HG03457 (cell line): ENCODE results near the gene LMTK2.
A peak's percentile ranks its signal among the peaks of the same experiment; 100 is the strongest.

Source experiments
- ATAC-seq: cut with Tn5 transposase; IDR thresholded peaks from one replicate; pipeline ENCODE4 v1.9.1; 2021; ENCODE audit warnings: moderate number of reproducible peaks; ENCODE audit not compliant: unreplicated experiment

Gene LMTK2

DNA sequence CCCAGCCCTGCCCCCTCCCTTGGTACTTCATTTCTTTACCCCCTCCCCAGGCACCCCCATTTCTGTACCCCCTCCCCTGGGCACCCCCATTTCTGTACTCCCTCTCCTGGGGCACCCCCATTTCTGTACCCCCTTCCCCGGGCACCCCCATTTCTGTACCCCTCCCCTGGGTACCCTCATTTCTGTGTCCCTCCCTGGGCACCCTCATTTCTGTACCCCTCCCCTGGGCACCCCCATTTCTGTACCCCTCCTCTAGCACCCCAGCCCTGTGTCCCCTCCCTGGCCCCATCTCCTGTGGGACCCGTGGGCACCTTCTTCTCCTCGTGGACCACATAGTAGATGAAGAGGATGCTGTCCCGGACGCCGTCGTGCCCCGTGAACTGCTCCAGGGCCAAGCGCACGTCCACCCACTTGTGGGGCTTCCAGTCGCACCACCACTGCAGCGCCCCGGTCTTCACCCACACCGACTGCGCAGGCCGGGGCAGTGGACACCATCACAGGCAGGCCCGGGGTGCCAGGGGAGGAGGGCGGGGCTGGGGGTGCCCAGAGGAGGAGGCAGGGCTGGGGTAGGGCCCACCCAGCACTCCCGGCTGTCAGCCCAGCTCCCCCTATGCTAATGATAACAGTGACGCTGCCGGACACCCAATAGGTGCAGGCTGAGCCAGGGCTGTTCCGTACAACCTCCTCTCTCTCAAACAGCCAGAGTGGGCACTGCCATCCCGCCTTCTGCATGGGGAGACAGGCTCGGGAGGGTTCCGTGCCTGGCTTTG is 125.0 kb downstream of the LMTK2 start:
- ATAC-seq = no peak

DNA sequence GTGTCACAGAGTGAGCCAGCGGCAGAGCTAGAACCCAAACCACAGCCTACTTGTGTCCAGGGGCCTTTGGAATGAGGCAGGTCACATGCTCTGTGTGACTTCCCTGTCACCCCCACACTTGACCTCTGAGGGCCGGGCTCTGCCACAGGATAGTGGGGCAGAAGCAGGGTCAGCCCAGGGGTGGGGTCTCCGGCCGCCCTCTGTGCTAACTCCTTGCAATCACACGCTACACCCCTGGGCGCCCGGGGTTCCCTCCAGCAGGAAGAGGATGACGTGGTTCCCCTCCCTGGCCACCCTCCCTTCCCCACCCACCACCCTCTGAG is 125.6 kb downstream of the LMTK2 start:
- no peak for ATAC-seq

DNA sequence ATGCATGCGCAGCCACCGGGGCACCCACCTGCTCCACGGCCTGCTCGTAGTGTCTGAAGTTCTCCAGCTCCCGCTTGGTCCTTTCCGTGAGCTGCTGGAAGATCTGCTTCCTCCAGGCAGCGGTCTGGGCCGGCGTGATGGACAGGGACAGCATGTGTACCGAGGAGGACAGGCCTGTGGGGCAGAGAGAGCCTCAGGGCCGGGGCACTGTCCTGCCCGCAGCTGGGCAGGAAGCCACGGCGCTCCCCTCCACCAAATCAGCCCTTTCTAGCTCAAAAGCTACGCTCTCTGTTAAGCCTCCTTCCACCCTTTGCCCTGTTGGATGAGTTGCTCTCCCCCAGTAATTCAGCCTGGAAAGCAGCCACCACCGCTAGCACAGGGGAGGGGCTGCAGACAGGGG is 126.1 kb downstream of the LMTK2 start:
- ATAC-seq = no peak

DNA sequence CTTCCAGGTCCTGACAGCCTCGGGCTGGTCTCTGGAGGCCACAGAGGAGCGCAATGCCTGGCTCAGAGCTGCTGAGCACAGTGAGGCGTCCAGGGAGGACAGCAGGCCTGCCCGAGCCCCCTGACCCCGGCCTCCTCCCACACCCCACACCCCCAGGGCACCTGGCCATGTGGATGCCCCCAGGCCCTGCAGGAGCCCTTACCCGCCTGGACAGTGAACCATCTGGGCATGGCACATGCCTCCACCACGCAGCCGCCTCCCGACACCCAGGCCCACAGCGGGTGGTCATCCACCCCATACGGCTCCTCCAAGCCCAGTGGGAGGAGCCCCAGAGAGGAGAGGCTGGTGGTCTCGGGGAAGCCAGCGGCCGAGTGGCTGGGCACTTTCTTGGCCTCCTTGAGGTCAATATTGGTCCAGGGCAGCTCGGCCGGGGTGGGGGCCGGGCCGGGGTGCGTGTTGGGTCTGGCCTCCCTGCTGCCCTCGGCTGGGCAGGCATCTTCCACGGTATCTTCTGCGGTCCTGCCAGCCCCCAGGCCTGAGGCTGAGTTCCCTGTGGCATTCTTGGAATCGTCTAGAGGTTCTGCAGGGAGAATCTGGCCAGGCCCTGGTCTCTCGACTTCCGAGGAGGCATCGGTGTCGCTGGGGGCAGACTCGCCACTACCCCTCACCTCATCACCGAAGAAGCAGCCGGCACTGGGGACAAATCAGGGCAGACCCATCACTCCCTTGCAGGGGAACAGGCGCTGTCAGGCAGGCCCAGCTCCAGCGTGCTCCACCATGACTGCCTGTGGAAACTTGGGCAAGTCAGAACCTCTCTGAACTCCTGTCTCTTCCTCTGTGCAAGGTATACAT is 126.8 kb downstream of the LMTK2 start:
- ATAC-seq = no peak

DNA sequence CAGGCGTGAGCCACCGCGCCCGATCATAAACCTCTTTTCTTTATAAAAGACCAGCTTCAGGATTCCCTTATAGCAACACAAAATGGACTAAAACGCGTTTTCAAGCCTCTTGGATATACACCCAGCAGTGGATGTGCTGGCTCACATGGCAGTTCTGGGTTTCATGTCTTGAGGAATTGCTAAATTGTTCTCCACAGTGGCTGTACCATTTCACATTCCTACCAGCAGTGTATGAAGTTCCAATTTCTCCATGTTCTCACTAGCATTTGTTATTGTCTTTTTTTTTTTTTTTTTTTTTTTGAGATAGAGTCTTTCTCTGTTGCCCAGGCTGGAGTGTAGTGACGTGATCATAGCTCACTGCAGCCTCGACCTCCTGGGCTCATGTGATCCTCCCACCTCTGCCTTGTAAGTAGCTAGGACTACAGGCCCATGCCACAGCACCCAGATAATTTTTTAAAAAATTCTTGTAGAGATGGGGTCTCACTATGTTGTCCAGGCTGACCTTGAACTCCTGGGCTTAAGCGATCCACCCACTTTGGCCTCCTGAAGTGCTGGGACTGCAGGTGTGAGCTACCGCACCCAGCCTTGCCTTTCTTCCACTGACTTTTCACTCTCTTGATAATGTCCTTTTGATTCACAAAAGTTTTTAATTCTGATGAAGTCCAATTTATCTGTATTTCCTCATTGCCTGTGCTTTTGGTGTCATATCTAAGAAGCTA is 127.9 kb downstream of the LMTK2 start:
- ATAC-seq = no peak

DNA sequence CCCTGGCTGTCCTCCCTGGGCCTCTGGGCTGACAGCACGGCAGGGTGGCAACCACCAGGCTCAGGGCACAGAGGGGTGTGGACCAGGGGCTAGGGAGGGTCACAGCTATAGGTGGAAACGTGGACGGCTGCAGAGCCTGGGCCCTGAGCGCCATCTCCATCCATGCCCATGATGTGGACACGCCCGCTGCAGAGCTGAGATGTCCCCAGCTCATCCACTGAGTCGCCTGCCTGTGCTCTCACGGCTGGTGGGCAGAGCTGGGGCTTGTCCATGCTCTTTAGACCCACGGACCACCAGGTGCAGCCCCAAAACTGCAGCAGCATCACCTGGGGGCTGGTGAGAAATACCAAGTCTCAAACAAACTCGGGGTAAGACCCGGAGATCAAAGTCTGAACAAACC is 129.2 kb downstream of the LMTK2 start:
- no peak for ATAC-seq

DNA sequence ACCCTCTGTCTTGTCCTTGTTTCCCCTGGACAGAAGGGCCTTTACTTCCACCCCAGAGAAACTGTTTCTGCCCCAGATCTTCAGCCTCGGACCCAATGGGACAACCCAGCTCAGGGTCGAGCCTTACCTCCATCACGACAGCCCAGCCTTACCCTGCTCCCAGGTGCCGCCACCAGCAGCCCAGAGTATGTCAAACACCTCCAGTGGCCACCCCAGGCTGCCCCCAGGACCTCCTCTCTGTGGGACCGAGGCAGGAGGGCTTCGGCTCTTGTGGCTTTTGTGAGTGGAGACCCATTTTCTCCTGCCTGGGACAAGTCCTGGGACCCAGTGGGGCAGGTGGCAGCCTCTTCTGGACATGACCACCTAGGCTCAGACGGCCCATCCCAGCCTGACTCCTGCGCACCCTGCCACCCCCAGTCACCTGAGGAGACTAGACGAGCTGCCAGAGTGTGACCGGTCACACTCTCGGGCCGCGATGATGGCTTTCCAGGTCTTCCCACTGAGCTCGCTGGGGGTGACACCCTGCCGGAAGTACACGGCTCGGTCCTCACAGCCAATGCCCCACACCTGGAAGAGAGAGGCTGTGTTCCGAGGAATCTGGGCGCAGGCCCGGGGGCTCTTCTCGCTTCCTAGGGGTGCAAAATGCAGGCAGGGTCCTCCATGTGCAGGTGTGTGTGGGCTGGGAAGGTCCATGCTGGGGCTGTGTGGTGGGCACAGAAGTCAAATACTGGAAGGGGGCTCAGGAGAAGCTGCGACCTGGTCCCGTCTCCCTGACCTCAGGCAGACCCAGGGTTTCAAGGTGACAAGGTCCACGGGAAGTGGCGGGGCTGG is 129.9 kb downstream of the LMTK2 start:
- ATAC-seq = no peak

DNA sequence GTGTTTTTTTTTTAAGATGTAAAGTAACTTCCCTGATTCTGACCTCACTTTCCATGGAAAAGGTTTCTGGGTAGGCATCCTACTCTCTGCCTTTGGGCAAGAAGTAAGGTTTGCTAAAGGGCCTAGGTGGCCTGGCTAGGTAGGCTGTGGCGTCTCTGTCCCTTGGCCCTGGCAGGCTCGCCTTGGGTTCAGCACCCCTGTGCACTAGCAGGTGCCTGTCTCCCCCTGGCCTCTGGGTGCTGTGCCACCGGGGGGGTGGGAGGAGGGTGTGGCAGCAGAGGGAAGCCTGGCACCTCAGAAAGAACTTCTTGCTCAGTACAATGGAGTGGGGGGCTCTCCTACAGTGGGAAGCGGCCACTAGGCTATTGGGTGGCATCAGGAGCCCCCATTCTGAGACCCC is 131.4 kb downstream of the LMTK2 start:
- no peak for ATAC-seq

DNA sequence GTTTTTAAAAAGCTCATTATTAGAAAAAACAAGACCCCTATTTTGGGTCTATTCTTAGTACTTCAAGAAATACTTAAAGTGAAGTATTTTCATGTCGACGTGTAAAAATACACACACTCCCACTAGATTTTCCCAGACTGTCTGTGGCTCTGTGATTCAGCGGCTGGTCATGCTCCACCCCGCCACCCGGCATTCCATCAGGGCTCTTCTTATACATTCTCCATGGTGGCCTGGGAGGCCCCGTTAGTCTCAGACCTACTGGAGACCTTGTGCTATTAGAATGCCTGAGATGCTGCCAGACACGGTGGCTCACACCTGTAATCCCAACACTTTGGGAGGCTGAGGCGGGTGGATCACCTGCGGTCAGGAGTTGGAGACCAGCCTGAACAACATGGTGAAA is 132.3 kb downstream of the LMTK2 start:
- no peak for ATAC-seq

DNA sequence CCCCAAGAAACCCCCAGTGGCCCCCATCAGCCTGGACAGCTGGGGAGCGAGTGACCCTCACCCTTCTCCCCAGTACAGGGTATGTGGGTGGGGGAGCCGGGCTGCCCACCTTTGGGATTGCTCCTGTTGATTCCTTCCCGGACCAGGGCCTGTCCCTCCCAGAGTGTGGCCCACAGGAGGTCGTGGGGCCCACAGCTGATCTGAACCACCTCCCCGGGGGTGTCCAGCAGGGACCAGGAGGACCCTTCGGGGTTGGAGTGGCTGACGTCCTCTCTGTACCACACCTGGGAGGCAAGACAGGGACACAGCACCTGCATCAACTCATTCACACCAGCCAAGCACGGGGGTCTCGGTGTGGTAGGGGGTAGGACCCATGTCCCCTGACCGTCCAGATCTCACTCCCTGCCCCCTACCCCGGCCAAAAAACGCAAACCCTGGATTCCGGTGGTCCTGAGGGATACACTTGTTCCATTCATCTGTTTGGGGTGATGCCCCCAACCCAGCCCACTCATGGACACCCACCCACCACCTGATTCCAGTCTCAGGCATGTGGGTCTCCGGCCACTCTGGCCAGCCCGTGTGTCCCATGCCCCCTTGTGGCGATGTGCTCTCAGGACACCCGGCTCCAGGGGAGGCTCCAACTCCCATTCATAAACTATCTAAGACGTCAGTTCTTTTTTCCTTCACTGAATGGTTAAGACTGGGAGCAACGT is 134.5 kb downstream of the LMTK2 start:
- ATAC-seq = no peak

DNA sequence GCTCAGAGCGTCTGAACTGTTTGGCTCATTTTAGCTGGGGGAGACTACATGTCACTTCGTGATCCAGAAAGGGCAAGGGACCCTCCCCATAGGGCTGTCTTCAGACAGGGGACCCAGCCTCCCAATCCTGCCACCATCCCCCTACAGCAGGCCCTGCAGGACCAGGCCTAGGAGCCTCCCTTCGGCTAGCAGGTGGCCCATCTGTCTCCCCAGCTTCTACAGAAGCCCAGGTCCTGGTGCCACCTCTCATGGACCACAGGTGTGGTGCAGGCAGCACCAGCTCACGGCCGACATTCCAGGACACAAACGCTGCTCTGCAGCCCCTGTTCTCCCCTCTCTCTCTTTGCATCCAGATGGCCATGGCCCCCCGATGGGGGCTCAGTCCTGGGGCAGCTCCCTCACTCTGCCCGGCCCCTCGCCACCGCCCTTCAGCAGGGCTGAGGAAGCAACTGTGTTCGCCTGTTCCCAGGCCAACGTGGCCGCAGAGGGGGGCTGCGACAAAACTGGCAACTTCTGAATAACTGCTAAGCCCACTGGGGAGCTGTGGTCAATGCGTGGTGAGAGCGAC is 135.1 kb downstream of the LMTK2 start:
- ATAC-seq = no peak

DNA sequence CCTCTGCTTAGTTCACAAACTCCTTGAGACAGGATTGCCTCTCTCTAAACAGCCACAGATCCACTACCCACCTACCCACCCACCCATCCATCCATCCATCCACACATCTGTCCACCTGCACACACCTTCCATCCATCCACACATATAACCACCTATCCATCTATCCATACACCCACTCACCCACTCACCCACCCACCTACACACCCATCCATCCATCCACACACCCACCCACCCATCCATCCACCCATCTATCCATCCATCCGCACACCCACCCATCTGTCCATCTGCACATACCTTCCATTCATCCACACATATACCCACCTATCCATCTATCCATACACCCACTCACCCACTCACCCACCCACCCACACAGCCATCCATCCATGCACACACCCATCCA is 135.7 kb downstream of the LMTK2 start:
- no peak for ATAC-seq

DNA sequence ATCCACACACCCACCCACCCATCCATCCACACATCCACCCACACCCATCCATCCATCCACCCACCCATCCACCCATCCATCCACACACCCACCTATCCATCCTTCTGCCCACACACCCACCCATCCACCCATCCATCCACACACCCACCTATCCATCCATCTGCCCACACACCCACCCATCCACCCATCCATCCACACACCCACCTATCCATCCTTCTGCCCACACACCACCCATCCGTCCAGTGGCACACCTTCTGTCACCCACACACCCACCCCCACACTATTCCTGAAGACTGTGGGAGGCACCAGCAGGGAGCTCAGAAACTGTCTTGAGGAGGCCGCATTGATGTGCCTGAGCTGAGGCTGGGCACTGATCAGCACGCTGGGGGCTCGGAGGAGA is 136.3 kb downstream of the LMTK2 start:
- no peak for ATAC-seq

DNA sequence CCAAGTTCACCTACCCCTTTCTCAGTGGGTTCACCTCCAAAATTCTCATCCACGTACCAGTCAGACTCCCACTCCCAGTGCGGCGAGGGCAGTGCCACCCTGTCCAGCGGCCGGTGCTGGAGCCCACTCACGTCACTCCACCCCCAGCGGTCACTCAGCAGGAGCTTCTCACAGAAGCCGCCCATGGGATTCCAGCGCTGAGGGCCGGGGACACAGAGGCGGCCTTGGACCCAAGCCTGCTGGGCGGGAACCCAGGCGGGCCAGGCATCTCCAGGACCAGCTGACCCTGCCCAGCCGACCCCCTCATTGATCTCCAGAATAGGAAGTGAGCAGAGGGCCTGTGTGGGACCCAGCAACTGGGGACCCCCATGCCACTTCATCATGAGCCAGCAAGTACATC is 138.2 kb downstream of the LMTK2 start:
- no peak for ATAC-seq

DNA sequence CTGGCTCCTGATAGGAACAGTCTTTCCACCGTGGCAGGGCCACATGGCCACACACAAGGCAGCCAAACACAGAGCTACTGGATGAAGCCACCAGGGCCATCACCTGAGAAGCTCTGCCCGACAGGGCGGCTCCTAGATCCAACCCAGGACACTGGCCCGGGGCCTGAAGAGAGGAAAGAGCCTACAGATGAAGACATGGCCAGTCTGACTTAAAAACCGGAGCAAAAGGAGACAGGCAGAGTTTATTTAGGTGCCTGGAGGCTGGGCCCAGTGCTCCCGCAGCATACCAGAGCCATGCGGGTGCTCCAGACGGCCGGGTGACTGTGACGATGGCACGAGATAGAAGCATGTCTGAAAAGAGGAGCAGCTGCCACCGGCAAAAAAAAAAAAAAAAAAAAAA is 141.5 kb downstream of the LMTK2 start:
- no peak for ATAC-seq

DNA sequence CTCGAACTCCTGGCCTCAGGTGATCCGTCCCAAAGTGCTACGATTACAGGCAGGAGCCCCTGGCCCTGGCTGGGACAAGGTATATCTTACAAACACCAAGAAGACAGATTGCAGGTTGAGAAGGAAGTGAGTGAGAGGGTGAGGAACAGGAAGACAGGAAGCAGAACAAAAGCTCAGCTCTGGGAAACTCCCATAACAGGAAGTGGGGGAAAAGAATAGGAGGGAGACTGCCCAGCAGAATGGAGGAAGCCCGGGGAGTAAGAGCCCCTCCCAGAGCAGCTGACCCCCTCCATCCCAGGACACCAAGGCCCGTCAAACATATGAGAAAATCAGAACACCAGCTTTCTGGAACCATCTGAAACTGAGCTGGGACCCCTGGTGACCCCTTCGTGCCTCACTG is 142.4 kb downstream of the LMTK2 start:
- ATAC-seq = no peak

DNA sequence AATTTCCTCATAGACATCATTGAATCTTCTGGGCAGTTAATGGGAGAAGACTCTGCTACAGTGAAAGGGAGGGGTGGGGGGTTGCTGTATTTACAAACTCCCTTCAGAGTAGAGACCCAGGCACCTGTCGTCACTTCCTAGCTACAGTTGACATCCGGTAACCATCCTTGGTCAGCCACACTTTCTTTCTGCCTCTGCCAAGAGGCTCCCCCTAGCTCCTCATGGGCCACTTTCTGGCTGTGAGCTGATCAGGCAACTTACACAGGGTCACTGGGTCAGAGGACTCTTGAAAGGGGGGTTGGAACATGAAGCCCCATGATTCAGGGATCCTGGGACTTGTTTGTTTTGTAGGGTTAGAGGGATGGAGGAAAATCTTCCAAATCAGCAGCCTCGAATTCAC is 144.1 kb downstream of the LMTK2 start:
- ATAC-seq = no peak

DNA sequence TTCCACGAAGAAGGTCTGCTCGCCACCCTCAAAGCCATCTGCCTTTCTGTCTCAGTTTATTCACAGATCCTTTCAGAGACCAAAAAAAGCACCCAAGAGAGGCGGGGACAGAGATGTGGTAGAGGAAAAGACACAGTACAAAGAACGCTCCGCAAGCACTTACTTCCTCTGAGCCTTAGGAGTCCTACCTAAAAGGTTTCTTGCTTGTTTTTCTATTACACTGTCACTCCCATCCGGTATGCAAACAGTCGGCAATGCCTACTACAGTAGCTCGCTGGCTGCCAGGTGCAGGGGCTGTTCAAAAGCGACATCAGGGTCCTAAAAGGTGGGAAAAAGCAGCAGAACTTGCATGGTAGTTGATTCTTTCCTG is 144.6 kb downstream of the LMTK2 start:
- no peak for ATAC-seq

DNA sequence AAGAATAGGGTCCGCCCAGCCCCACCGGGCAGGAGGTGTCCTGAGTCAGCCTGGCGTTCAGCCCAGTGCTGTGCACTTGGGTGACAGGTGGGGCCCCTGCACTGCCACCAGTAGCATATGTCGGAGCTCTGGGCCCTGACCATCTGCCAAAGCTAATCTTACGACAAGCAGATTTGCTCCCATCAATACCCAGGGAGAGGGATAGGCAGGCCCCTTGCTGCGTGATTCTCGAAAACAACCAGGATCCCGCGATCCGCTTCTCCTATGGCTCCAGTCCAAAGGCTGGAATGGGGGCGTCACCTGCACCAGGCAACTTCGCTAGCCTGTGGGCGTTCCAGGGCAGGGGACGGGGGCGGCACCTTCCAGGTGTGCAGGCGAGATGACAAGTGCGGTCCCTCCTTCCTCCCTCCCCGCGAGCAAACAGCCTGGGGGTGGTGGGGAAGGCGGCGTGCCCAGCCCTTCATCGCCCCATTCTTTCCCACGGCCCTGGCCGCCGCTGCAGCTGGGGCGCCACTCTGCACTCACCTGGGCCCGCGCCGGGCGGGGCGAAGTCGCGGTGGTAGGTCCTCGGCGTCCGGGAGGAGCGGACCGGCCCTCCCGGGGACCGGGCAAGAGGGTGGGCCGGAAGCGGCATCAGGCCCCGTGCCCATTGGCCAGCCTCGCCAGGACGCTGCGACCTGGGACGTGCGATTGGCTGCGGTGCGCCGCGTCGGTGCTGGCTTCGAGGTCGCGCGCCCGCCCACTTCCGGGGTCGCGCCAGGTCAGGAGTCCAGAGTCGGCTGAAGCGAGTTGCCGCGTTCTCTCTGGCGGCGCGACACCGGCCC is 145.2 kb downstream of the LMTK2 start, which contains the start of gene TECPR1:
TSS of gene TECPR1 (minus strand) at position 632 of the 824 bp plus-strand sequence. CDS start 6,086 bp downstream, outside the sequence.
- ATAC-seq = peak; percentile 97
